K562 (cell line): ENCODE results near the gene INTS4. TPM values are rescaled to one million over a fixed set of nuclear protein-coding genes. Genes with fewer than 3 reads are reported as not detected.
A peak's percentile ranks its signal among the peaks of the same experiment; 100 is the strongest.

Experiments used
- ATF3 ChIP-seq, 2 experiments: fragments of 450-650 bp in 1 of 2; sonication (generic) in 1 of 2; formaldehyde crosslinking in 1 of 2; IDR thresholded peaks in 1 of 2; conservative IDR thresholded peaks in 1 of 2; 2 replicates each; pipeline versions ENCODE4 v1.6.1 to v1.8.1; 2016 to 2023; ENCODE audit warnings: mild to moderate bottlenecking in 2 of 2, moderate library complexity in 2 of 2, inconsistent platforms in 1 of 2, missing genetic modification reagents in 1 of 2
- NFE2L1 ChIP-seq: fragments of 450-650 bp; IDR thresholded peaks from 2 replicates; pipeline ENCODE4 v1.6.1; 2016; ENCODE audit warnings: missing genetic modification characterization, low read depth, mild to moderate bottlenecking, missing compliant biosample characterization, moderate library complexity, borderline replicate concordance
- PCBP1 ChIP-seq: fragments of 200-400 bp; formaldehyde crosslinking; IDR thresholded peaks from 2 replicates; pipeline ENCODE4 v1.6.1; 2018; ENCODE audit warnings: mild to moderate bottlenecking, low read depth, low read length; ENCODE audit not compliant: poor library complexity, severe bottlenecking
- SAFB ChIP-seq: fragments of 200-400 bp; formaldehyde crosslinking; IDR thresholded peaks from 2 replicates; pipeline ENCODE4 v1.6.1; 2017; ENCODE audit warnings: low read depth, low read length, borderline replicate concordance
- SRSF9 ChIP-seq: fragments of 200-400 bp; formaldehyde crosslinking; IDR thresholded peaks from 2 replicates; pipeline ENCODE4 v1.6.1; 2017; ENCODE audit warnings: low read depth, low read length, borderline replicate concordance
- VEZF1 ChIP-seq: fragments of 200-800 bp; sonication (Bioruptor generic); IDR thresholded peaks from 2 replicates; pipeline ENCODE4 v1.6.1; 2017; ENCODE audit warnings: missing genetic modification characterization, missing compliant biosample characterization
- YBX1 ChIP-seq: fragments of 450-650 bp; IDR thresholded peaks from 2 replicates; pipeline ENCODE4 v1.7.1; 2016; ENCODE audit warnings: mild to moderate bottlenecking
- ZBTB2 ChIP-seq: fragments of 450-650 bp; IDR thresholded peaks from 2 replicates; pipeline ENCODE4 v1.6.1; 2016; ENCODE audit warnings: antibody characterized with exemption
- ZNF140 ChIP-seq: fragments of 250-450 bp; sonication (Bioruptor Pico); IDR thresholded peaks from 2 replicates; pipeline ENCODE4 v1.8.0; 2021; ENCODE audit warnings: moderate library complexity, mild to moderate bottlenecking, inconsistent platforms
- ZNF318 ChIP-seq, 2 experiments: fragments of 450-650 bp; IDR thresholded peaks; 2 replicates each; pipeline ENCODE4 v1.6.1; 2016; ENCODE audit warnings: mild to moderate bottlenecking in 2 of 2, borderline replicate concordance in 1 of 2, low read depth in 1 of 2, moderate library complexity in 1 of 2
- polyA plus RNA-seq, 8 experiments: library from polyadenylated mRNA; depleted of rRNA in 4 of 8; stranded (reverse) in 5 of 8; unstranded in 3 of 8; fragments of >200 nt; fragmentation: Nextera tagmentation in 2 of 8; fragmentation: Illumina TruSeq in 1 of 8; extraction: Ambion mirVana in 2 of 8; extraction: Trizol in 1 of 8; gene quantifications; 2 replicates each; pipeline versions ENCODE4 v1.2.1 to v1.2.3, GENCODE V29; 2011 to 2014; ENCODE audit warnings: inconsistent platforms in 1 of 8, missing spikeins in 1 of 8
- total RNA-seq, 7 experiments: library from RNA; depleted of rRNA in 6 of 7; stranded (reverse); fragments of >200 nt in 6 of 7; fragmentation: Illumina TruSeq in 2 of 7; extraction: Trizol in 2 of 7; gene quantifications; 2 replicates each; pipeline versions ENCODE4 v1.2.1 to v1.2.3, GENCODE V29; 2011 to 2021; ENCODE audit warnings: low replicate concordance in 1 of 7

The INTS4 gene
- total and polyA plus RNA-seq, 9 of the 15 experiments (the other 6 are each of a cell fraction or from before 2014, with no cell fraction given), result 28.4 to 53.4 (median 44.5) TPM

GRCh38 chr11:77994434-77995362 lies at the start of gene INTS4 (continued):
- TF ChIP-seq SAFB (no peak), VEZF1 (peak; percentile 99), SRSF9 (no peak), YBX1 (no peak), PCBP1 (no peak), ZNF140 (CRISPR knock-in tag) (no peak), ZNF318 (IDR thresholded peaks at IDR 0.05; ENCODE audit: borderline replicate concordance in 1 of 2, low read depth in 1 of 2) (no peak), ATF3 (IDR thresholded peaks at IDR 0.05) (peak; percentile 71; the same call in 1 of the 2 replicates), ATF3 (CRISPR knock-in tag; conservative IDR thresholded peaks at IDR 0.05) (peak; percentile 20; the same call in 1 of the 2 replicates), ZBTB2 (no peak; the same call in 1 of the 2 replicates), NFE2L1 (tag) (no peak)
